ENCODE results near the gene NHERF2. TPM values are rescaled to one million over a fixed set of nuclear protein-coding genes. Genes with fewer than 3 reads are reported as not detected.

NHERF2 gene
- total RNA-seq, 4 donors from 2014 or later, result 45.3 to 130 (median 88.3) TPM

DNA sequence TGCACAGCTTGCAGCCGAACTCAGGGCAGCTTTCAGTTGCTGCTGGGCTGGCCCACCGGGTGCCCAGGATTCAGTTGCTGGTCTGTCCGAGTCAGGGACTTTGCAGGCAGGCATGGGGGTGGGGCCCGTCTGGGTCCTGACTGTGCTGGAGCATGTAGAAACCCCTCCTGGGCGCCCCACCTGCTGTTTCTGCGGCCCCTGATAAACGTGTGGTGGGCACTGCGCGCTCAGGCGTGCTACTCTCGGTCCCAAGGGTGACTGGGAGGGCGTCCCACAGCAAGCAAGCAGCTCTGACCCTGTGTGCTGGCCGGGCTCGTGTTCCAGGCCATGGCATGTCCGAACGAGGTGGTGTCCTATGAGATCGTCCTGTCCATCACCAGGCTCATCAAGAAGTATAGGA is 33.6 kb downstream of the NHERF2 start:
- intact Hi-C loops (cut with DNase I), result no loop called here
- WGBS, result 88% methylated on average over 10 of the region's 17 CpGs
- peaks cover 34 to 95% (median 88%) of the 10 kb centered on the region in 4 donors for H3K36me3 ChIP-seq

GRCh38 chr16:2061023-2061422 is 34.3 kb downstream of the NHERF2 start:
- H3K27me3 ChIP-seq, result no peaks in the 10 kb centered on the region
- intact Hi-C loops (cut with DNase I), result no loop called here
- TF ChIP-seq CTCF (IDR thresholded peaks at IDR 0.05) (no peak), EP300 (IDR thresholded peaks at IDR 0.05) (no peak)
- H3K4me3 ChIP-seq, result no peak overlapping the region
- DNase-seq (ENCODE audit: extremely low spot score), result no peak
- H3K36me3 ChIP-seq, result peaks cover 40 to 97% (median 91%) of the 10 kb centered on the region in 4 donors
- H3K9me3 ChIP-seq, result no peaks in the 10 kb centered on the region
- no peak overlapping the region for H3K27ac ChIP-seq (replicated peaks in 1 of 4)
- no peaks in the 10 kb centered on the region for H3K4me1 ChIP-seq
- WGBS, result 79% methylated on average over 7 of the region's 18 CpGs

More for the DNA sequence above, 33.6 kb downstream of the NHERF2 start:
- DNase-seq (ENCODE audit: extremely low spot score), result no peak
- no peak overlapping the region for H3K4me3 ChIP-seq
- no peak overlapping the region for H3K27ac ChIP-seq (replicated peaks in 1 of 4)
- H3K27me3 ChIP-seq, result no peaks in the 10 kb centered on the region
- H3K4me1 ChIP-seq, result no peaks in the 10 kb centered on the region
- no peak for TF ChIP-seq EP300 (IDR thresholded peaks at IDR 0.05)
- TF ChIP-seq POLR2A (IDR thresholded peaks at IDR 0.05; ENCODE audit: low read depth), result no peak
- TF ChIP-seq CTCF (IDR thresholded peaks at IDR 0.05), result no peak
- H3K9me3 ChIP-seq, result no peaks in the 10 kb centered on the region

- Histone ChIP-seq H3K9me3 (no peaks in the 10 kb centered on the region), H3K27me3 (no peaks in the 10 kb centered on the region), H3K36me3 (peaks cover 44 to 97% (median 91%) of the 10 kb centered on the region in 4 donors), H3K27ac (replicated peaks in 1 of 4) (no peak overlapping the region), H3K4me1 (no peaks in the 10 kb centered on the region), H3K4me3 (no peak overlapping the region)
- TF ChIP-seq CTCF (IDR thresholded peaks at IDR 0.05) (no peak), EP300 (IDR thresholded peaks at IDR 0.05) (no peak)
- DNase-seq (ENCODE audit: extremely low spot score), result no peak
- 92% methylated on average over 12 of the region's 13 CpGs for WGBS
- intact Hi-C loops (cut with DNase I), result no loop called here
Observed at GRCh38 chr16:2061526-2061925, 34.8 kb downstream of the NHERF2 start.

DNA sequence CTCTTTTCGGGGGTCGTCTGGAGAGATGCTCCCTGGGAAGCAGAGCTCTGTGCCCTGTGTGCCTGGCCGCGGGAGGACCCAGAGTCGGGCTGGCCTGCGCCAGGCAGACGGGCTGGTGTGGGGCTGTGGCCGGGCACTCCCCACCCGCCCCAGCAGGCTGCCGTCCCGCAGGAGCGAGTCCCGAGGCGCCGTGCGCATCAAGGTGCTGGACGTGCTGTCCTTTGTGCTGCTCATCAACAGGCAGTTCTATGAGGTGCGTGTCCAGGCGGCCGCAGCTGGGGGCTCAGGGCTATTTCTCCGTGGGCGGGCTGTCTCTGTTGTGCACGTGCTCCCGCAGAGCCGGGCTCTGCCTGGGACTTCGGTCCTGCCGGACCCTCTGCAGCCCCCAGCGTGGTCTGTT is 36.1 kb downstream of the NHERF2 start:
- H3K4me3 ChIP-seq, result no peak overlapping the region
- intact Hi-C loops (cut with DNase I), result no loop called here

GRCh38 chr16:2063861-2064260 is 37.2 kb downstream of the NHERF2 start:
- Histone ChIP-seq H3K9me3 (no peaks in the 10 kb centered on the region), H3K27ac (replicated peaks in 1 of 4) (no peak overlapping the region), H3K27me3 (no peaks in the 10 kb centered on the region), H3K4me3 (no peak overlapping the region), H3K36me3 (peaks cover 36 to 98% (median 90%) of the 10 kb centered on the region in 4 donors), H3K4me1 (no peaks in the 10 kb centered on the region)
- 96% methylated on average over 9 of the region's 25 CpGs for WGBS
- intact Hi-C loops (cut with DNase I), result no loop called here
- DNase-seq (ENCODE audit: extremely low spot score), result no peak
- TF ChIP-seq POLR2AphosphoS5 (IDR thresholded peaks at IDR 0.05) (no peak), POLR2A (IDR thresholded peaks at IDR 0.05; ENCODE audit: low read depth) (no peak), CTCF (IDR thresholded peaks at IDR 0.05) (no peak), EP300 (IDR thresholded peaks at IDR 0.05) (no peak)

More for the DNA sequence above, 36.1 kb downstream of the NHERF2 start:
- no peak for DNase-seq (ENCODE audit: extremely low spot score)
- no peak overlapping the region for H3K27ac ChIP-seq (replicated peaks in 1 of 4)
- WGBS, result 93% methylated on average over 24 of the region's 28 CpGs
- no peak for TF ChIP-seq CTCF (IDR thresholded peaks at IDR 0.05)
- no peaks in the 10 kb centered on the region for H3K27me3 ChIP-seq
- H3K4me1 ChIP-seq, result no peaks in the 10 kb centered on the region
- peaks cover 45 to 98% (median 89%) of the 10 kb centered on the region in 4 donors for H3K36me3 ChIP-seq
- no peaks in the 10 kb centered on the region for H3K9me3 ChIP-seq

All from esophagus muscularis mucosa (tissue), 4 donors.